GM12801 (cell line): Measurements from ENCODE around the gene CD3E.

ENCODE experiments used
- TF ChIP-seq, protein P1 (sequence below): IDR thresholded peaks from one replicate; pipeline ENCODE4 v1.5.1; 2011; ENCODE audit warnings: control low read depth; ENCODE audit not compliant: insufficient read length; ENCODE audit errors: extremely low read depth

Gene CD3E

GRCh38 chr11:118289401-118289800 is 15.1 kb upstream of the CD3E start:
- TF ChIP-seq, protein P1, sequence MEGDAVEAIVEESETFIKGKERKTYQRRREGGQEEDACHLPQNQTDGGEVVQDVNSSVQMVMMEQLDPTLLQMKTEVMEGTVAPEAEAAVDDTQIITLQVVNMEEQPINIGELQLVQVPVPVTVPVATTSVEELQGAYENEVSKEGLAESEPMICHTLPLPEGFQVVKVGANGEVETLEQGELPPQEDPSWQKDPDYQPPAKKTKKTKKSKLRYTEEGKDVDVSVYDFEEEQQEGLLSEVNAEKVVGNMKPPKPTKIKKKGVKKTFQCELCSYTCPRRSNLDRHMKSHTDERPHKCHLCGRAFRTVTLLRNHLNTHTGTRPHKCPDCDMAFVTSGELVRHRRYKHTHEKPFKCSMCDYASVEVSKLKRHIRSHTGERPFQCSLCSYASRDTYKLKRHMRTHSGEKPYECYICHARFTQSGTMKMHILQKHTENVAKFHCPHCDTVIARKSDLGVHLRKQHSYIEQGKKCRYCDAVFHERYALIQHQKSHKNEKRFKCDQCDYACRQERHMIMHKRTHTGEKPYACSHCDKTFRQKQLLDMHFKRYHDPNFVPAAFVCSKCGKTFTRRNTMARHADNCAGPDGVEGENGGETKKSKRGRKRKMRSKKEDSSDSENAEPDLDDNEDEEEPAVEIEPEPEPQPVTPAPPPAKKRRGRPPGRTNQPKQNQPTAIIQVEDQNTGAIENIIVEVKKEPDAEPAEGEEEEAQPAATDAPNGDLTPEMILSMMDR, result no peak

DNA sequence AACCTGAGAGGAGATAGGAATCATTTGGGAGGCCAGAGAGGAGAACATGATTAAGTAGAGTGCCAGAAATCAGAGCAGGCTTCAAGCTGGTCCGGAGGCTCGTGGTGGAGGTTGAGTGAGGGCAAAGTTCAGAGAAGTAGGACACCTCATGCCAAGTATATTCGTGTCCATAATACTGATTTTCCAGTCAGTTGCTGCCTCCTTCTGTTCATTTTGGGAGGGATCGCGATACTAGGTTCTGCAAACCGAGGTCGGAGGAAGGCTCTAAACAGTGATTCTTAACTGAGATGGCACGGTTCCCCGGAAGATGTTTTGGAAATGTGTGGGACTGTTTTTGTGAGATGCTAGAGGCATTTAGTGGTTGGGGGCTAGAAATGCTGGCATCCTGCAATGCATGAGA is 13.6 kb upstream of the CD3E start:
- TF ChIP-seq, protein P1, result no peak

- TF ChIP-seq, protein P1, result no peak
These were observed 12.9 kb upstream of the CD3E start for GRCh38 chr11:118291477-118292135.

DNA sequence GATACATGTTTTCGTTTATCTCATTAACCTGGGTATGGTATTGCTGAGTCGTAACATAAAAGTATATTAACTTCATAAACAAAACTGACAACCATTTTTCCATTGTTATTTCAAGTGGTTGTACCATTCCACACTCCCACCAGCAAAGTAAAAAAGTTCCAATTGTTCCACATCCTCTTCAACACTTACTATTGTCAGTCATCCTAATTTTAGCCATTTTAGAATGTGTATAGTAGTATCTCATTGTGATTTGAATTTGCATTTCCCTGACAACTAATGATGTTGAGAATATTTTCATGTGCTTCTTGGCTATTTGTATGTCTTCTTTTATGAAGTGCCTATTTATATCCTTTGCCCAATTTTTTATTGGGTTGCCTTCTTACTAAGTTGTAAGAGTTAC is 10.5 kb upstream of the CD3E start:
- TF ChIP-seq, protein P1, result no peak

- TF ChIP-seq, protein P1, result no peak
These were observed 9.3 kb upstream of the CD3E start for GRCh38 chr11:118295199-118295598.

GRCh38 chr11:118295815-118296454 is 8.6 kb upstream of the CD3E start:
- TF ChIP-seq, protein P1, result no peak

- TF ChIP-seq, protein P1, result no peak
These were observed 2.8 kb upstream of the CD3E start for GRCh38 chr11:118301600-118302195.
